Prostate gland (tissue), 2 donors: ENCODE results near the gene CETP.

Experiments
- CTCF ChIP-seq, 4 experiments: fragments of 200-600 bp in 2 of 4; fragments of 450-650 bp in 2 of 4; sonication (generic) in 2 of 4; IDR thresholded peaks; 1 replicate in 3 of 4; 2 replicates in 1 of 4; pipeline ENCODE4 v1.5.1; 2016 to 2019; ENCODE audit warnings: antibody characterized with exemption in 4 of 4, mild to moderate bottlenecking in 2 of 4, moderate library complexity in 2 of 4
- POLR2A ChIP-seq: fragments of 450-650 bp; IDR thresholded peaks from one replicate; pipeline ENCODE4 v1.6.1; 2016; ENCODE audit warnings: antibody characterized with exemption, mild to moderate bottlenecking
- POLR2AphosphoS5 ChIP-seq: sonication (generic); formaldehyde crosslinking; IDR thresholded peaks from one replicate; pipeline ENCODE4 v1.6.1; 2017; ENCODE audit warnings: antibody characterized with exemption

GRCh38 chr16:56935201-56935600, 26.5 kb upstream of the CETP start:
- TF ChIP-seq CTCF (IDR thresholded peaks at IDR 0.05) (no peak), POLR2A (no peak), POLR2AphosphoS5 (no peak)
